Stimulated activated CD4-positive, alpha-beta T cell treated with anti-CD3 and anti-CD28 coated beads, Interleukin-2, amount 100 ng/mL, for 4 hours (primary cell): ENCODE data around the gene ZNF182.
A peak's percentile ranks its signal among the peaks of the same experiment; 100 is the strongest.
"Not testable (repeated sequence)": the region's sequence is repeated elsewhere in the genome, so short reads cannot be mapped to it uniquely, and the experiment has no call there.

Experiments used
- DNase-seq: peaks from one replicate; pipeline ENCODE4 v3.0.0-alpha.2; 2020; ENCODE audit warnings: low read depth

Gene ZNF182

GRCh38 chrX:48001260-48001659 is 2.5 kb downstream of the ZNF182 start:
- no peak for DNase-seq

GRCh38 chrX:47992669-47993068 is 11.1 kb downstream of the ZNF182 start:
- DNase-seq, result no peak

- no peak for DNase-seq
Observed at GRCh38 chrX:47992095-47992380, 11.8 kb downstream of the ZNF182 start.

GRCh38 chrX:47991263-47992094 is 12.3 kb downstream of the ZNF182 start:
- DNase-seq, result no peak

- no peak for DNase-seq
Observed at GRCh38 chrX:47976254-47977151, 27.3 kb downstream of the ZNF182 start.

GRCh38 chrX:47973235-47973634 is 30.6 kb downstream of the ZNF182 start:
- no peak for DNase-seq

- not testable (repeated sequence) for DNase-seq
Observed at GRCh38 chrX:47965526-47965925, 38.3 kb downstream of the ZNF182 start.

GRCh38 chrX:47961830-47962229 is 42.0 kb downstream of the ZNF182 start:
- not testable (repeated sequence) for DNase-seq

GRCh38 chrX:47960406-47960805 is 43.4 kb downstream of the ZNF182 start:
- no peak for DNase-seq

- peak; percentile 3 for DNase-seq
Observed at GRCh38 chrX:47958761-47959342, 44.9 kb downstream of the ZNF182 start.

GRCh38 chrX:47958206-47958605 is 45.6 kb downstream of the ZNF182 start:
- not testable (repeated sequence) for DNase-seq

GRCh38 chrX:47956016-47956415 is 47.8 kb downstream of the ZNF182 start:
- no peak for DNase-seq

GRCh38 chrX:47955295-47955694 is 48.5 kb downstream of the ZNF182 start:
- DNase-seq, result not testable (repeated sequence)

GRCh38 chrX:47941423-47941822 is 62.4 kb downstream of the ZNF182 start:
- DNase-seq, result no peak

- DNase-seq, result no peak
Observed at GRCh38 chrX:47940448-47940847, 63.3 kb downstream of the ZNF182 start.

GRCh38 chrX:47936940-47937317 is 66.9 kb downstream of the ZNF182 start:
- no peak for DNase-seq

GRCh38 chrX:47936224-47936939 is 67.4 kb downstream of the ZNF182 start:
- peak; percentile 2 for DNase-seq

- no peak for DNase-seq
Observed at GRCh38 chrX:47933946-47934345, 69.8 kb downstream of the ZNF182 start.

GRCh38 chrX:47931970-47932369 is 71.8 kb downstream of the ZNF182 start:
- not testable (repeated sequence) for DNase-seq

- DNase-seq, result no peak
Observed at GRCh38 chrX:47927212-47927611, 76.6 kb downstream of the ZNF182 start.
